ENCODE data around the gene HDAC4.

The HDAC4 gene

GRCh38 chr2:239048736-239049135, 352.1 kb downstream of the HDAC4 start:
- Histone ChIP-seq H3K4me3 (ENCODE audit: low read length) (no peak overlapping the region), H3K36me3 (ENCODE audit: control insufficient read depth, insufficient read depth, low read length) (no peaks in the 10 kb centered on the region), H3K9ac (ENCODE audit: low read length) (no peak overlapping the region), H3K9me3 (ENCODE audit: control insufficient read depth, low read length) (no peaks in the 10 kb centered on the region), H3K27me3 (ENCODE audit: control insufficient read depth, insufficient read depth, low read length) (no peaks in the 10 kb centered on the region), H3K4me1 (ENCODE audit: control insufficient read depth, insufficient read depth, low read length) (no peaks in the 10 kb centered on the region)

- Histone ChIP-seq H3K27me3 (ENCODE audit: control insufficient read depth, insufficient read depth, low read length) (no peaks in the 10 kb centered on the region), H3K9me3 (ENCODE audit: control insufficient read depth, low read length) (no peaks in the 10 kb centered on the region), H3K4me3 (ENCODE audit: low read length) (no peak overlapping the region), H3K36me3 (ENCODE audit: control insufficient read depth, insufficient read depth, low read length) (no peaks in the 10 kb centered on the region), H3K4me1 (ENCODE audit: control insufficient read depth, insufficient read depth, low read length) (no peaks in the 10 kb centered on the region), H3K9ac (ENCODE audit: low read length) (no peak overlapping the region)
Observed at GRCh38 chr2:239047861-239048260, 353.0 kb downstream of the HDAC4 start.

- no peaks in the 10 kb centered on the region for H3K36me3 ChIP-seq (ENCODE audit: control insufficient read depth, insufficient read depth, low read length)
- H3K9me3 ChIP-seq (ENCODE audit: control insufficient read depth, low read length): no peaks in the 10 kb centered on the region
- H3K4me1 ChIP-seq (ENCODE audit: control insufficient read depth, insufficient read depth, low read length): no peaks in the 10 kb centered on the region
- H3K27me3 ChIP-seq (ENCODE audit: control insufficient read depth, insufficient read depth, low read length): no peaks in the 10 kb centered on the region
- no peak overlapping the region for H3K9ac ChIP-seq (ENCODE audit: low read length)
- no peak overlapping the region for H3K4me3 ChIP-seq (ENCODE audit: low read length)
Observed at GRCh38 chr2:239047420-239047819, 353.4 kb downstream of the HDAC4 start.

- Histone ChIP-seq H3K4me3 (ENCODE audit: low read length) (no peak overlapping the region), H3K36me3 (ENCODE audit: control insufficient read depth, insufficient read depth, low read length) (no peaks in the 10 kb centered on the region), H3K9me3 (ENCODE audit: control insufficient read depth, low read length) (no peaks in the 10 kb centered on the region), H3K4me1 (ENCODE audit: control insufficient read depth, insufficient read depth, low read length) (no peaks in the 10 kb centered on the region), H3K27me3 (ENCODE audit: control insufficient read depth, insufficient read depth, low read length) (no peaks in the 10 kb centered on the region), H3K9ac (ENCODE audit: low read length) (no peak overlapping the region)
Observed at GRCh38 chr2:239046822-239047221, 354.0 kb downstream of the HDAC4 start.

GRCh38 chr2:239044336-239044735, 356.5 kb downstream of the HDAC4 start:
- no peak overlapping the region for H3K9ac ChIP-seq (ENCODE audit: low read length)
- no peaks in the 10 kb centered on the region for H3K36me3 ChIP-seq (ENCODE audit: control insufficient read depth, insufficient read depth, low read length)
- no peaks in the 10 kb centered on the region for H3K4me1 ChIP-seq (ENCODE audit: control insufficient read depth, insufficient read depth, low read length)

GRCh38 chr2:239043326-239043725, 357.5 kb downstream of the HDAC4 start:
- no peak overlapping the region for H3K4me3 ChIP-seq (ENCODE audit: low read length)

More at GRCh38 chr2:239044336-239044735, 356.5 kb downstream of the HDAC4 start:
- H3K4me3 ChIP-seq (ENCODE audit: low read length): no peak overlapping the region
- H3K27me3 ChIP-seq (ENCODE audit: control insufficient read depth, insufficient read depth, low read length): no peaks in the 10 kb centered on the region
- no peaks in the 10 kb centered on the region for H3K9me3 ChIP-seq (ENCODE audit: control insufficient read depth, low read length)

GRCh38 chr2:239042551-239043320, 358.1 kb downstream of the HDAC4 start:
- H3K36me3 ChIP-seq (ENCODE audit: control insufficient read depth, insufficient read depth, low read length): no peaks in the 10 kb centered on the region
- no peak overlapping the region for H3K9ac ChIP-seq (ENCODE audit: low read length)
- no peaks in the 10 kb centered on the region for H3K27me3 ChIP-seq (ENCODE audit: control insufficient read depth, insufficient read depth, low read length)
- no peaks in the 10 kb centered on the region for H3K4me1 ChIP-seq (ENCODE audit: control insufficient read depth, insufficient read depth, low read length)
- no peaks in the 10 kb centered on the region for H3K9me3 ChIP-seq (ENCODE audit: control insufficient read depth, low read length)
- H3K4me3 ChIP-seq (ENCODE audit: low read length): no peak overlapping the region

More at GRCh38 chr2:239043326-239043725, 357.5 kb downstream of the HDAC4 start:
- no peaks in the 10 kb centered on the region for H3K27me3 ChIP-seq (ENCODE audit: control insufficient read depth, insufficient read depth, low read length)
- H3K4me1 ChIP-seq (ENCODE audit: control insufficient read depth, insufficient read depth, low read length): no peaks in the 10 kb centered on the region
- no peaks in the 10 kb centered on the region for H3K9me3 ChIP-seq (ENCODE audit: control insufficient read depth, low read length)
- H3K9ac ChIP-seq (ENCODE audit: low read length): no peak overlapping the region
- no peaks in the 10 kb centered on the region for H3K36me3 ChIP-seq (ENCODE audit: control insufficient read depth, insufficient read depth, low read length)

- no peaks in the 10 kb centered on the region for H3K4me1 ChIP-seq (ENCODE audit: control insufficient read depth, insufficient read depth, low read length)
- H3K36me3 ChIP-seq (ENCODE audit: control insufficient read depth, insufficient read depth, low read length): no peaks in the 10 kb centered on the region
- H3K27me3 ChIP-seq (ENCODE audit: control insufficient read depth, insufficient read depth, low read length): no peaks in the 10 kb centered on the region
- H3K9me3 ChIP-seq (ENCODE audit: control insufficient read depth, low read length): no peaks in the 10 kb centered on the region
- no peak overlapping the region for H3K9ac ChIP-seq (ENCODE audit: low read length)
- H3K4me3 ChIP-seq (ENCODE audit: low read length): no peak overlapping the region
Observed at GRCh38 chr2:239042046-239042445, 358.8 kb downstream of the HDAC4 start.

- Histone ChIP-seq H3K9me3 (ENCODE audit: control insufficient read depth, low read length) (no peaks in the 10 kb centered on the region), H3K36me3 (ENCODE audit: control insufficient read depth, insufficient read depth, low read length) (no peaks in the 10 kb centered on the region), H3K9ac (ENCODE audit: low read length) (no peak overlapping the region), H3K27me3 (ENCODE audit: control insufficient read depth, insufficient read depth, low read length) (no peaks in the 10 kb centered on the region), H3K4me1 (ENCODE audit: control insufficient read depth, insufficient read depth, low read length) (no peaks in the 10 kb centered on the region), H3K4me3 (ENCODE audit: low read length) (no peak overlapping the region)
Observed at GRCh38 chr2:239041062-239041461, 359.8 kb downstream of the HDAC4 start.

- Histone ChIP-seq H3K4me1 (ENCODE audit: control insufficient read depth, insufficient read depth, low read length) (no peaks in the 10 kb centered on the region), H3K9ac (ENCODE audit: low read length) (no peak overlapping the region), H3K27me3 (ENCODE audit: control insufficient read depth, insufficient read depth, low read length) (no peaks in the 10 kb centered on the region), H3K9me3 (ENCODE audit: control insufficient read depth, low read length) (no peaks in the 10 kb centered on the region), H3K4me3 (ENCODE audit: low read length) (no peak overlapping the region), H3K36me3 (ENCODE audit: control insufficient read depth, insufficient read depth, low read length) (no peaks in the 10 kb centered on the region)
Observed at GRCh38 chr2:239040152-239040761, 360.6 kb downstream of the HDAC4 start.

GRCh38 chr2:239039479-239039861, 361.4 kb downstream of the HDAC4 start:
- Histone ChIP-seq H3K9me3 (ENCODE audit: control insufficient read depth, low read length) (no peaks in the 10 kb centered on the region), H3K36me3 (ENCODE audit: control insufficient read depth, insufficient read depth, low read length) (no peaks in the 10 kb centered on the region), H3K9ac (ENCODE audit: low read length) (no peak overlapping the region), H3K4me3 (ENCODE audit: low read length) (no peak overlapping the region), H3K4me1 (ENCODE audit: control insufficient read depth, insufficient read depth, low read length) (no peaks in the 10 kb centered on the region), H3K27me3 (ENCODE audit: control insufficient read depth, insufficient read depth, low read length) (no peaks in the 10 kb centered on the region)

- H3K36me3 ChIP-seq (ENCODE audit: control insufficient read depth, insufficient read depth, low read length): no peaks in the 10 kb centered on the region
- no peaks in the 10 kb centered on the region for H3K27me3 ChIP-seq (ENCODE audit: control insufficient read depth, insufficient read depth, low read length)
- H3K4me1 ChIP-seq (ENCODE audit: control insufficient read depth, insufficient read depth, low read length): no peaks in the 10 kb centered on the region
- H3K9ac ChIP-seq (ENCODE audit: low read length): no peak overlapping the region
- no peaks in the 10 kb centered on the region for H3K9me3 ChIP-seq (ENCODE audit: control insufficient read depth, low read length)
- no peak overlapping the region for H3K4me3 ChIP-seq (ENCODE audit: low read length)
Observed at GRCh38 chr2:239038773-239039478, 361.9 kb downstream of the HDAC4 start.

Measured in mucosa of stomach (tissue), 1 donor.